Lower lobe of right lung (tissue), 2 donors: ENCODE measurements around the gene YWHAB. TPM values are rescaled to one million over a fixed set of nuclear protein-coding genes. Genes with fewer than 3 reads are reported as not detected.
"Not testable (repeated sequence)": the region's sequence is repeated elsewhere in the genome, so short reads cannot be mapped to it uniquely, and the experiment has no call there.

ENCODE experiments used
- ATAC-seq, 2 donors: fragments of 200-7000 bp; cut with Tn5 transposase; one replicate each; pipeline ENCODE4 v1.9.1; 2020 to 2022; ENCODE audit warnings: mild to moderate bottlenecking in 2 of 2, moderate library complexity in 2 of 2
- DNase-seq: peaks from one replicate; pipeline ENCODE4 v3.0.0-alpha.2; 2020
- H3K27ac ChIP-seq: fragments of 200-600 bp; one replicate; pipeline ENCODE4 v1.8.0; 2022
- H3K27me3 ChIP-seq: fragments of 200-600 bp; one replicate; pipeline ENCODE4 v1.8.0; 2022; ENCODE audit warnings: low read depth
- H3K36me3 ChIP-seq: fragments of 200-600 bp; one replicate; pipeline ENCODE4 v1.8.0; 2022; ENCODE audit warnings: mild to moderate bottlenecking
- H3K4me1 ChIP-seq: fragments of 200-600 bp; one replicate; pipeline ENCODE4 v1.8.0; 2022
- H3K4me3 ChIP-seq: fragments of 200-600 bp; one replicate; pipeline ENCODE4 v1.8.0; 2022; ENCODE audit warnings: mild to moderate bottlenecking
- H3K9me3 ChIP-seq: fragments of 200-600 bp; one replicate; pipeline ENCODE4 v1.8.0; 2022
- intact Hi-C: fragments of 100-400 bp; cut with DNase I; formaldehyde crosslinking; loops from one replicate; pipeline ENCODE4 v1.11.0; 2022
- total RNA-seq: library from RNA; stranded (reverse); fragmentation: NEBNext Ultra II Directional; extraction: Animal tissue kit (Norgen Biotek cat#: 25700); gene quantifications from one replicate; pipeline ENCODE4 v1.2.1, GENCODE V29; 2021
- TF ChIP-seq, protein P1 (sequence below): fragments of 200-600 bp; IDR thresholded peaks from one replicate; pipeline ENCODE4 v1.8.0; 2022; ENCODE audit warnings: antibody characterized with exemption, mild to moderate bottlenecking
- donor health status: DM: no; HTN: yes; CAD: no; lungs with severe emphysema.

YWHAB gene
- total RNA-seq, 1 donor from 2014 or later, result 193 TPM

DNA sequence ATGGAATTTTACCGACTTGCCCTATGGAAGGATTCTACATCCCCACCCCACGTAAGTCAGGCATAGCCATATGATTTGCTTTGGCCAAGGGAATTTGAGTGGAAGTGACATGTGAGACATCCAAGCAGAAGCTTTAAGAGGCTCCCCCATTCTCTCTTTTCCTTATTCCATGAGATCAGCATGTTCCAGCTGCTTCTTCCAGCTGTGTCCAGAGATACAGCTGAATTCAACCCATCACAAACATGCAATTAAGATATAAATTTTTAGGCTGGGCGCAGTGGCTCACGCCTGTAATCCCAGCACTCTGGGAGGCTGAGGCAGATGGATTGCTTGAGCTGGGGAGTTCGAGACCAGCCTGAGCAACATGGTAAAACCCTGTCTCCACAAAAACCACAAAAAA lies 16.0 kb upstream of the YWHAB start:
- DNase-seq (no peak), ATAC-seq (no peak)
- intact Hi-C loops, result loop anchor here (10.0 kb wide), 1 partner anchor 125 kb away; the partner anchor contains the start of gene KCNK15
- Histone ChIP-seq H3K4me1 (peaks cover 6% of the 10 kb centered on the region), H3K27ac (no peak overlapping the region), H3K36me3 (no peaks in the 10 kb centered on the region), H3K27me3 (no peaks in the 10 kb centered on the region), H3K4me3 (no peak overlapping the region), H3K9me3 (no peaks in the 10 kb centered on the region)
- TF ChIP-seq, protein P1, sequence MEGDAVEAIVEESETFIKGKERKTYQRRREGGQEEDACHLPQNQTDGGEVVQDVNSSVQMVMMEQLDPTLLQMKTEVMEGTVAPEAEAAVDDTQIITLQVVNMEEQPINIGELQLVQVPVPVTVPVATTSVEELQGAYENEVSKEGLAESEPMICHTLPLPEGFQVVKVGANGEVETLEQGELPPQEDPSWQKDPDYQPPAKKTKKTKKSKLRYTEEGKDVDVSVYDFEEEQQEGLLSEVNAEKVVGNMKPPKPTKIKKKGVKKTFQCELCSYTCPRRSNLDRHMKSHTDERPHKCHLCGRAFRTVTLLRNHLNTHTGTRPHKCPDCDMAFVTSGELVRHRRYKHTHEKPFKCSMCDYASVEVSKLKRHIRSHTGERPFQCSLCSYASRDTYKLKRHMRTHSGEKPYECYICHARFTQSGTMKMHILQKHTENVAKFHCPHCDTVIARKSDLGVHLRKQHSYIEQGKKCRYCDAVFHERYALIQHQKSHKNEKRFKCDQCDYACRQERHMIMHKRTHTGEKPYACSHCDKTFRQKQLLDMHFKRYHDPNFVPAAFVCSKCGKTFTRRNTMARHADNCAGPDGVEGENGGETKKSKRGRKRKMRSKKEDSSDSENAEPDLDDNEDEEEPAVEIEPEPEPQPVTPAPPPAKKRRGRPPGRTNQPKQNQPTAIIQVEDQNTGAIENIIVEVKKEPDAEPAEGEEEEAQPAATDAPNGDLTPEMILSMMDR, result no peak

DNA sequence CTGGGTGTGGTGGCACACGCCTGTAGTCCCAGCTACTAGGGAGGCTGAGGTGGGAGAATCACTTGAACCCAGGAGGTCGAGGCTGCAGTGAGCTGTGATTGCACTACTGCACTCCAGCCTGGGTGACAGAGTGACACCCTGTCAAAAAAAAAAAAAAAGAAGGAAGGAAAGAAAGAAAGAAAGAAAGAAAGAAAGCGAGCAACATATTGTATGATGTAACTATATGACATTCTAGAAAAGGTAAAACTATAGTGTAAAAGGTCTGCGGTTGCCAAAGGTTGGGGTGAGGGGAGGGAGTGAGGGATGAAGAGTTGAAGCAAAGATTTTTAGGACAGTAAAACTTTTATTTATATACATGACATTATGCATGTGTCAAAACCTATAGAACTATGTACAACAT lies 3.1 kb upstream of the YWHAB start:
- DNase-seq, H3K36me3 ChIP-seq, H3K9me3 ChIP-seq, H3K4me3 ChIP-seq, H3K27ac ChIP-seq, ATAC-seq, H3K27me3 ChIP-seq, intact Hi-C loops: not testable (repeated sequence)
- H3K4me1 ChIP-seq, result peaks cover 17% of the 10 kb centered on the region

DNA sequence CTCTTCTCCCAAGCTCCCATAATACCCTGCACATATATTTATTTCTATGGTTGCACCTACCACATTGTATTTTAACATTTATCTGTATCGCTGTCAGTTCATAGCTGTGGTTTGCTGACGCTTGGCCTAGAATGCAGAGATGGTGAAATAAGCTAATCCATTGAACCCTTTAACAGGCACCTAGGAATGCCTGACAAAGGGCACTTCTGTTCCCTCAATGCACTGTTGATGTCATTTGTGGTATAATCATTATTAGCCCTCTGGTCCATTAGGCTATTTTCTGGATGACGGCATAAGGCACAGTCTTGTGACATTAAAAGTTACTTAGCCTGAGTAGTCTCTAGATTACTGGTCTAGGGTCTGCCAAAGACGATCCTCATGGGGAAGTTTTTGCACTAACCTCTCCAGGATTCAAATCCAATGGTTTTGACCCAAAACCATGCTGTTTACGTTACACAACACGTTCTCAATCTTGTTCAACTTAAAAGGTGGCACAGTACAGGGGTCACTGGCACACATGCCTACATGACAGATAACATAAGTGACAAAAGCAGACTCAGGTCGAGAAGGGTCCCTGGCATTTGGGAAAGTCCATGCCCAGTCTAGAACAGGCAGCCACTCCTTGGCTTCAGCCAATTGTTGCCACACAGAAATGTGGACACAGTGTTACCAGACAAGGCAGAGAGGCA lies 2.1 kb upstream of the YWHAB start:
- Histone ChIP-seq H3K4me1 (peaks cover 27% of the 10 kb centered on the region), H3K9me3 (no peaks in the 10 kb centered on the region), H3K4me3 (no peak overlapping the region), H3K27me3 (no peaks in the 10 kb centered on the region), H3K36me3 (peaks cover 3% of the 10 kb centered on the region), H3K27ac (no peak overlapping the region)
- intact Hi-C loops, result no loop called here
- ATAC-seq, result no peak
- no peak for DNase-seq
- TF ChIP-seq, protein P1, result no peak

DNA sequence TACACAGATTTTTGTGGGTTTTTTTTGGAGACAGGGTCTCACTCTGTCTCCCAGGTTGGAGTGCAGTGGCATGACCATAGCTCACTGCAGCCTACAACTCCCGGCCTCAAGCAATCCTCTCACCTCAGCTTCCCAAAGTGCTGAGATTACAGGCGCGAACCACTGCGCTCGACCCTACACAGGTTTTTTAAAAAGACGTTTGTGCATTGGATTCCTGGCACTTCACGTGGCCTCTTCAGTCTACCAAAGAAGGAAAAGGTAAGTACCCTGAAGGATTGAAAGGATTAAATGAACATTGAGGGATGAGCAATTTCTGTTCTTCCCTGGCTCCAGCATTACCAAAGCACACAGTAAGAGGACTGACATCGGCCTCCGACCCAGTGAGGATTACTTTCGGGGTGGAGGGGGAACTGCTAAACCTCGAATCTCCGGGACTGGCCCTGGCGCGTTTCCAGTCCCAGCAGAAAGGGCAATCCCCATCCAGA lies 556 bp upstream of the YWHAB start:
- DNase-seq, result no peak
- intact Hi-C loops, result no loop called here
- Histone ChIP-seq H3K4me1 (peaks cover 43% of the 10 kb centered on the region), H3K4me3 (peak overlapping the region; percentile 77), H3K27ac (peak overlapping the region; percentile 99), H3K36me3 (peaks cover 3% of the 10 kb centered on the region), H3K9me3 (no peaks in the 10 kb centered on the region), H3K27me3 (no peaks in the 10 kb centered on the region)
- TF ChIP-seq, protein P1, result no peak
- no peak for ATAC-seq

DNA sequence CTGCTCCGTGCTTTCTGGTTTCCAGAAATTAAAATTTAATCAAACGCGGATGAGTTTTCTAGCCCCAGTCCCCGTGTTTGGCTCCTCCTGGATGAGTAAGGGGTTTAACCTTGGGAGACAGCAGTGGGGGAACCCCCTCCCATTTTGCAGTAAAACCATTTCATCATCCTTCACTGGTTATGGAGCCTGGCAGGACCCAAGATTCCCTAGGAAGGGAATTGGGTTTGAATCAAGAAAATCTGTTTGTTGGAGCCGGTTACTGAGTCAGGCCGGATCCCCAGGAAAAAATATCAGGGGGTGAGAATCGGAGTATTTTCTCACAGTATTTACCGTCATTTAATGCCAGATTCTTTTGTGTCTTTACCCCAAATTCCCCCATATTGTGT lies 754 bp downstream of the YWHAB start:
- peaks cover 3% of the 10 kb centered on the region for H3K36me3 ChIP-seq
- ATAC-seq, result no peak
- no peaks in the 10 kb centered on the region for H3K27me3 ChIP-seq
- intact Hi-C loops, result no loop called here
- H3K4me3 ChIP-seq, result peak overlapping the region; percentile 77
- H3K27ac ChIP-seq, result peak overlapping the region; percentile 99
- H3K4me1 ChIP-seq, result peaks cover 56% of the 10 kb centered on the region
- DNase-seq, result no peak
- TF ChIP-seq, protein P1, result no peak
- no peaks in the 10 kb centered on the region for H3K9me3 ChIP-seq

DNA sequence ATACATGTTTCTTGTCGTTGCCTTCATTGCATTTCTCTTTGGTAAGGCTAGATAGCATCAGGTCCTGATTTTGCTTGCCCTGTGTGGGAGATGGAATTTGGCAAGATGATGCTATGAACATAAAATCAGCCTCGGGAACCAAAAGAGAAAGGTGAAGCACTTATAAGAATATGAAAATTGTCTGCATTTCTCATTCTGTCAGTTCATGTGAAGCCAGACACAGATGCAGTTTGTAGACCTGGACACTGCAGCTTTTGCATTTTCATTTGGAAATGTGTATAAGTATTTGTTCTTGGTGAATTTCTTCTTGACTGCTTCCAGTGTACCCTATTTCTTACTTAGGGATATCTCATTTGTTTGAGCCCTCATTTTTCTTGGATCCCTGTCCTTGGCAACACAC lies 1.3 kb downstream of the YWHAB start:
- DNase-seq (no peak), ATAC-seq (no peak)
- Histone ChIP-seq H3K4me1 (peaks cover 62% of the 10 kb centered on the region), H3K27ac (no peak overlapping the region), H3K4me3 (peak overlapping the region; percentile 77), H3K36me3 (peaks cover 3% of the 10 kb centered on the region), H3K27me3 (no peaks in the 10 kb centered on the region), H3K9me3 (no peaks in the 10 kb centered on the region)
- TF ChIP-seq, protein P1, result no peak
- intact Hi-C loops, result no loop called here
